ENCODE measurements around the gene DSCAML1. TPM values are rescaled to one million over a fixed set of nuclear protein-coding genes. Genes with fewer than 3 reads are reported as not detected.

Gene DSCAML1
- total and polyA plus RNA-seq, 9 of the 15 experiments (the other 6 are each of a cell fraction or from before 2014, with no cell fraction given): not detected

DNA sequence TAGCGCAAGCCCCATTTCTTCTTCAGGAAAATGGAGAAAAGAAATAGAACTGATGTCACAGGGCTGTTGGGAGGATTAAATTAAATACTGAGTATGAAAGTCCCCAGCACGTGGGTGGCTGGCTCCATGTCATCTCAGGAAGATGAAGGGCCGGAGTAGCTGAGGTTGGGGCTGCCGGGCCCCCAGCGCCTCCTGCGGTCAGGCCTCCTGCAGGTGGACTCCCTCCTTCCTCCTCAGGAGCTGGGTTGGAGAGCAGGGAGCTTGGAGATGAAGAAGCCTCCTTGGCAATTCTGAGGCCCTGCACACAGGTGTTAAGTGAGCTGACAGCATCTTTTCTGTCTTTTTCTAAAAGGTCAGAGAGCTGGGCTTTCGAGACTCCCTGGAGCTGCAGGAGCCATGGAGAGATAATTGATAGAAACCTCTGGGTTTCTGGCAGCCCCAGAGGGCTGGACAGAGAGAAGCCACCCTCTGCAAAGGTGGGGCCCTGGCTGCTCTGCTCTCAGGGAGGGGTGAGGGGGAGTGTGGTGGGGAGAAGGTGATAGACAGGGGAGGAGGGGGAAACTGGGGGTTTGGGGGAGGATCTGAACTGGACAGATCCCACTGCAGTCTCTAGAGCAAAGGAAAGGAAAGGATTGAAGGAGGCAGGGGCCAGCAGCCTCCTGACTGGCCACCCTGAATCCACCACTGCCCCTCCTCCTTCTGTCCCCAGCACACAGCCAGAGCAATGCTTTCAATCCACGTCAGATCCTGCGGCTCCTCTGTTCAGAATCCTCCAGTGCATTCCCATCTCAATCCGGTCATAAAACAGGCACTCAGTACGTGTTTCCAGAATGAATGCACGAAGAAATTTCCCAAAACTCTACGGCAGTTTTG lies 258.5 kb downstream of the DSCAML1 start:
- Histone ChIP-seq H3K79me2 (ENCODE audit: control insufficient read depth, insufficient read depth, low read length) (no peaks in the 10 kb centered on the region), H3K9me3 (replicated peaks; ENCODE audit: control insufficient read depth, insufficient read depth, low read depth, low read length) (no peaks in the 10 kb centered on the region), H2AFZ (ENCODE audit: low read depth, low read length) (no peak overlapping the region), H3K4me2 (ENCODE audit: insufficient read depth, low read length) (no peak overlapping the region), H4K20me1 (replicated peaks; ENCODE audit: control insufficient read depth, insufficient read depth, low read length) (no peaks in the 10 kb centered on the region), H3K4me1 (replicated peaks in 1 of 2; ENCODE audit: control insufficient read depth in 2 of 2, insufficient read depth in 2 of 2, low read length in 2 of 2) (0 out of 5 replicates have a peak, but pooled peaks cover 0 to 3% of the 10 kb centered on the region in 2 experiments), H3K4me3 (no peak overlapping the region), H3K9ac (ENCODE audit: insufficient read depth in 1 of 2, low read depth in 2 of 2, low read length in 2 of 2) (no peak overlapping the region), H3K9me1 (ENCODE audit: control insufficient read depth, insufficient read depth, low read length) (no peaks in the 10 kb centered on the region), H3K27ac (ENCODE audit: extremely low read depth, low read depth, low read length) (no peak overlapping the region), H3K36me3 (ENCODE audit: control insufficient read depth, insufficient read depth, low read length) (no peaks in the 10 kb centered on the region), H3K27me3 (ENCODE audit: control insufficient read depth in 2 of 2, insufficient read depth in 2 of 2, low read length in 2 of 2) (peaks cover 11 to 41% of the 10 kb centered on the region in 2 experiments; a peak in 2 of 5 replicates)
- in situ Hi-C loops (cut with MboI) (no loop called here), intact Hi-C loops (cut with micrococcal nuclease) (no loop called here)
- POLR2A ChIA-PET: no interaction called here
- FAIRE-seq (no peak), ATAC-seq (no peak), DNase-seq (ENCODE audit: extremely low read depth in 1 of 4, low spot score in 3 of 4) (no peak)
- BruUV-seq (replicated peaks): no TSS peak
- TF ChIP-seq, protein P1, sequence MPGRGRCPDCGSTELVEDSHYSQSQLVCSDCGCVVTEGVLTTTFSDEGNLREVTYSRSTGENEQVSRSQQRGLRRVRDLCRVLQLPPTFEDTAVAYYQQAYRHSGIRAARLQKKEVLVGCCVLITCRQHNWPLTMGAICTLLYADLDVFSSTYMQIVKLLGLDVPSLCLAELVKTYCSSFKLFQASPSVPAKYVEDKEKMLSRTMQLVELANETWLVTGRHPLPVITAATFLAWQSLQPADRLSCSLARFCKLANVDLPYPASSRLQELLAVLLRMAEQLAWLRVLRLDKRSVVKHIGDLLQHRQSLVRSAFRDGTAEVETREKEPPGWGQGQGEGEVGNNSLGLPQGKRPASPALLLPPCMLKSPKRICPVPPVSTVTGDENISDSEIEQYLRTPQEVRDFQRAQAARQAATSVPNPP (IDR thresholded peaks at IDR 0.05; ENCODE audit: borderline replicate concordance, insufficient read depth, insufficient read length): no peak
- no peak for TF ChIP-seq ARID2 (IDR thresholded peaks at IDR 0.05)
- TF ChIP-seq TCF7L2 (IDR thresholded peaks at IDR 0.05; ENCODE audit: low read depth, low read length): no peak
- TF ChIP-seq OTX1 (CRISPR knock-in tag; IDR thresholded peaks at IDR 0.05): no peak
- TF ChIP-seq TSC22D4 (tag; IDR thresholded peaks at IDR 0.05): no peak
- no peak for TF ChIP-seq ZNF165 (CRISPR knock-in tag; IDR thresholded peaks at IDR 0.05; ENCODE audit: borderline replicate concordance)
- TF ChIP-seq HMGN3 (IDR thresholded peaks at IDR 0.05; ENCODE audit: borderline replicate concordance, extremely low read depth, insufficient read length, low read depth, low read length): no peak
- no peak for TF ChIP-seq ZBTB1 (CRISPR knock-in tag; IDR thresholded peaks at IDR 0.05; ENCODE audit: borderline replicate concordance, low read depth)
- TF ChIP-seq ZNF134 (CRISPR knock-in tag; conservative IDR thresholded peaks at IDR 0.05): no peak
- TF ChIP-seq ZNF584 (CRISPR knock-in tag; IDR thresholded peaks at IDR 0.05; ENCODE audit: low read depth): no peak
- no peak for TF ChIP-seq ZNF79 (CRISPR knock-in tag; IDR thresholded peaks at IDR 0.05; ENCODE audit: low read depth)
- no peak for TF ChIP-seq CEBPB (tag; IDR thresholded peaks at IDR 0.05)
- TF ChIP-seq ZNF133 (CRISPR knock-in tag; IDR thresholded peaks at IDR 0.05): no peak
- TF ChIP-seq ZNF311 (CRISPR knock-in tag; IDR thresholded peaks at IDR 0.05): no peak
- no peak for TF ChIP-seq MEF2A (IDR thresholded peaks at IDR 0.05; ENCODE audit: control insufficient read depth, low read depth, low read length)
- no peak for TF ChIP-seq L3MBTL2 (IDR thresholded peaks at IDR 0.05)
- no peak for TF ChIP-seq PPARD (CRISPR knock-in tag; IDR thresholded peaks at IDR 0.05)
- TF ChIP-seq, protein P2, sequence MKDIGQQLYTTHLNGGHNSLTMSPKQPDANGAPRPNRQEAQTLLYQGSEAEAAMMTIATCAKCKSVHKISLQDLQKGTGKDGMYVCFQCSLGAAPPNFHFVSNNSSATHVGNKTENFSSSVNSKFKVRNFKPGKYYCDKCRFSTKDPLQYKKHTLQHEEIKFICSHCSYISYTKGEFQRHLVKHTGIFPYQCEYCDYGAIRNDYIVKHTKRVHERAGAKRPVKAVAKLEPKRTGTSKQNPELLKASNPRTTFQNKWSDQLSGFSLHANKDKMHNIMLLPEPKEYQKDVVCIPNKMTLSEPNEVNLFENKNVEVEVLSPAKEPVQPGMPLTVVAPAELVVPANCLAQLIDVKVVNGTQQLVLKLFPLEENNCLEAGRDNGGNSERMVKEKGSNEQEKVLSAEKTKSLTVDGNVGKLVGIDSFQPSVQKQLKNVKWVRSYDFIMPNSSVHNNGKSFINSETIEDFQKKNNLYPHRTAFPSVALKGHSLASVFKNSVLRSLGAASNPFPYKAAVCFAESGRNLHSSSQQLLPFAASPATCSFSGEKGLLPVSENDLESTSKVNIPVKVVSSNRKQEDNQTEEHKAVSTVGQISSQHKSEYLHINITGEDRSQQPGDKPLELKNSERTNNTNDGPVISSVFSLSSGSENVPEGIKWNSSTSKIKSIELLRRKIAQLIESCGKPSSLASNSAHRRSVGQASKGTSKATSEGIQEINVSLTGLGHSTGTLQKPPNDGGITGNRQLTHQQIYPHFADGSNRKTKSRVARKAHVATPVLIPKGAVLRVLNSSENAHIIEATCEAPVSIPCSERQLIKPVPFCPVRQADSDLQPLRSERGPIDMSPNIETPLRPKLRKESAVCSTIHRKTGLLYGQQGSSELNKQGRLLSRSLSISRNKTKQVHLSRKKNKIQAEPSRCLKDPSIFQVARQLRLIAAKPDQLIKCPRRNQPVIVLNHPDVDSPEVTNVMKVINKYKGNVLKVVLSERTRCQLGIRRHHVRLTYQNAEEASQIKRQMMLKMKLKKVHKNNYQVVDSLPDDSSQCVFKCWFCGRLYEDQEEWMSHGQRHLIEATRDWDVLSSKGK (CRISPR knock-in tag; IDR thresholded peaks at IDR 0.05): no peak
- CTCF ChIA-PET (ENCODE audit: low intra/inter-chr PET ratio): no interaction called here
- 2% methylated on average over 13 of the region's 13 CpGs for WGBS (ENCODE audit: insufficient coverage, low coverage, missing lambda C conversion rate)

Measured in K562 (cell line).